Measurements from ENCODE around the gene SLC13A2.

- TF ChIP-seq, protein P1, sequence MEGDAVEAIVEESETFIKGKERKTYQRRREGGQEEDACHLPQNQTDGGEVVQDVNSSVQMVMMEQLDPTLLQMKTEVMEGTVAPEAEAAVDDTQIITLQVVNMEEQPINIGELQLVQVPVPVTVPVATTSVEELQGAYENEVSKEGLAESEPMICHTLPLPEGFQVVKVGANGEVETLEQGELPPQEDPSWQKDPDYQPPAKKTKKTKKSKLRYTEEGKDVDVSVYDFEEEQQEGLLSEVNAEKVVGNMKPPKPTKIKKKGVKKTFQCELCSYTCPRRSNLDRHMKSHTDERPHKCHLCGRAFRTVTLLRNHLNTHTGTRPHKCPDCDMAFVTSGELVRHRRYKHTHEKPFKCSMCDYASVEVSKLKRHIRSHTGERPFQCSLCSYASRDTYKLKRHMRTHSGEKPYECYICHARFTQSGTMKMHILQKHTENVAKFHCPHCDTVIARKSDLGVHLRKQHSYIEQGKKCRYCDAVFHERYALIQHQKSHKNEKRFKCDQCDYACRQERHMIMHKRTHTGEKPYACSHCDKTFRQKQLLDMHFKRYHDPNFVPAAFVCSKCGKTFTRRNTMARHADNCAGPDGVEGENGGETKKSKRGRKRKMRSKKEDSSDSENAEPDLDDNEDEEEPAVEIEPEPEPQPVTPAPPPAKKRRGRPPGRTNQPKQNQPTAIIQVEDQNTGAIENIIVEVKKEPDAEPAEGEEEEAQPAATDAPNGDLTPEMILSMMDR (optimal IDR thresholded peaks at IDR 0.05 in 1 of 3, IDR thresholded peaks at IDR 0.05 in 1 of 3, conservative IDR thresholded peaks at IDR 0.05 in 1 of 3; ENCODE audit: extremely low read depth in 1 of 3, insufficient read depth in 2 of 3, low read length in 3 of 3), result no peak
- TF ChIP-seq EZH2 (IDR thresholded peaks at IDR 0.05; ENCODE audit: low read length), result no peak
Measured at GRCh38 chr17:28498652-28499363, 25.4 kb downstream of the SLC13A2 start.

Measured in keratinocyte (primary cell).